GM18520 (cell line): ENCODE results near the gene CTPS1.
A peak's percentile ranks its signal among the peaks of the same experiment; 100 is the strongest.

Experiments
- ATAC-seq: cut with Tn5 transposase; IDR thresholded peaks from one replicate; pipeline ENCODE4 v1.9.1; 2021; ENCODE audit not compliant: unreplicated experiment

Gene CTPS1

DNA sequence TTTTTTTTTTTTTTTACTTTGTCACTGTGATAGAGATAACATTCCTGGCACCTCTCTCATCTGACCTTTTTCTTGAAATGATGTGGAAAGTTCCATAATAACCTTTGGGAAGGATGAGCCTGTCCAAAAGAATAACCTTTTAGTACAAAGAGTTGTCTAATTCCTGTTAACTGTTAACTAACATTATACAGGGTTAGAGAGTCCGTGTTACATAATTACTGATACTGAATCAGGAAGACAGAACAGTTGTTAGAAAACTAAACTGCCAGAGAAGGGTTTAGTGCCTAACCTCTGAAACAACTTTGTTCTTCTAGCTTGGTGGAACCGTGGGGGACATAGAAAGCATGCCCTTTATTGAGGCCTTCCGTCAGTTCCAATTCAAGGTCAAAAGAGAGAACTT is 8.8 kb downstream of the CTPS1 start:
- no peak for ATAC-seq

GRCh38 chr1:40989066-40989465 is 9.6 kb downstream of the CTPS1 start:
- no peak for ATAC-seq

DNA sequence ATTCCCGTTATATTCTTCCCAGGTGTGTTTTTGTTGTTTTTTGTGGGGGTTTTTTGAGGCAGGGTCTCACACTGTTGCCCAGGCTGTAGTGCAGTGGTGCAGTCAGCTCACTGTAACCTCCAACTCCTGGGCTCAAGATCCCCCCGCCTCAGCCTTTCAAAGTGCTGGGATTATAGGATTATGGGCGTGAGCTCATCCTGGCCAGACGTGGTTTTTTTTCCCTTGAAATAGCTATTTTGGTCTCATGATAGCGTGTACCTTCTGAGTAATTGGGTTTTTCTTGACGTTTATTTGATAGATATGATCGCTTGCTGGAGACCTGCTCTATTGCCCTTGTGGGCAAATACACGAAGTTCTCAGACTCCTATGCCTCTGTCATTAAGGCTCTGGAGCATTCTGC is 17.6 kb downstream of the CTPS1 start:
- ATAC-seq = no peak

DNA sequence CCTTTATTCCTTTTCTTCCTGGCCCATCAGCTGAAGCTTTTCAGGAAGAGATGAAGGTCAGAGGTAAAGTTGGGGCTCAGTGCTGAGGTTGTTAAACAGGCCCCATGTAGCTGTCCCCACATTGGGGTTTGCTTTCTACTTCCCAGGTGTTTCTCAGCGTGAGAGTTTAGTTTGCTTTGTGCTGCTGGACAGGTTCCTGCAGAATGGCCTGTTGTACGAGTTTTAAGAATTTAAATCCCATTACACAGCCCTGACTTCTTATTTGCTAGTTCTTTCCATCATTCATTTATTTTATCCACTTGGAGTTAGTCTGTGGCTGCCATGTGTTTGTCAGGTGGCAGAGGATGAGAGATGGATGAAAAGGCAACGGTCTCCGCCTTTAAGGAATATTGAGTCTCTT is 19.2 kb downstream of the CTPS1 start:
- ATAC-seq = no peak

DNA sequence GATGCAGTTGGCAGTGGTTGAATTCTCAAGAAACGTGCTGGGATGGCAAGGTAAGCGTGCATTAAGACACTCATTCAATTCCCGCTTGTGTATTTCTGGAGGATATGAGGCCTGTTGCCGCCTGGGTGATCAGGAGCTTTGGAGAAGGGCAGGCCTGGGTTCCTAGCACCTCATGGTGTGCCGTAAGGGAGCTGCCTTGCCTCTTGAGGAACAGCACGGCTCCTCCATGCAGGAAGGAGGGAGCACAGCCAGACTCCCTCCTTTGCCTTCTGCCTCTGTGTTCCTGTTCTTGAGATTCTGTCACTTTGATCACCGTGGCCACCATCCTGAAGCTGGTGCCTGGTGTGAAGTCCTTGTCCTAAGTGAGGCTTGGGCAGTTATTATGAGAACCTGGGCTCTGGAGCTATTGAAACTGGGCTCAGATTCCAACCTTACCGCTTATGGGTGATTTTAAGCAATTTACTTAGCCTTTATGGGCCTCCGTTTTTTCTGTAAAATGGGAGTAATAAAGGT is 23.7 kb downstream of the CTPS1 start:
- ATAC-seq = no peak

DNA sequence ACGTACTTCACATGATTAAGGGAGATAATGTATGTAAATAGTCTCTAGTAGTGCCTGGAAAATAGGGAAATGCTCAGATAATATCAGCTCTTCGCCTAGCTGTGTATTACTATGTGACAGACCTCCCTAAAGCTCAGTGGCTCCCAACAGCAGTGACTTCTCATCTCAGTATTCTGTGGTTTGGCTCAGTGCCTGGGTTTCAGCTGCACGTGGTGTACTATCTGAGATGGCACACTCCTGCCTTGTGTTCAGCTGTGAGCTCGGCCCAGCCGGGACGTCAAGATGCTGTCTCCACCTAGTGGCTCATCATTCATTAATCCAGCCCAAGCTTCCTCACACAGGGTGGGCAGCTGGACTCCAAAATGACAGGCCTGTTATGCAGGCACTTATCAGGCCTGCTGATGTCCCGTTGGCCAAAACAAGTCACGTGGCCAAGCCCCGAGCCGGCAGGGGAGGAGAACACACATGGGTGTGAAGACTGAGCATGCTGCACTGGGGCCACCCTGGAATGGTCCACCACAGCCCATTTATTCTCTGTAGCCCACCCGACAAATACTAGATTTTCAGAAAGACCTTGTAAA is 24.2 kb downstream of the CTPS1 start:
- ATAC-seq = peak; percentile 96

GRCh38 chr1:41005876-41006275 is 26.4 kb downstream of the CTPS1 start:
- ATAC-seq = no peak

DNA sequence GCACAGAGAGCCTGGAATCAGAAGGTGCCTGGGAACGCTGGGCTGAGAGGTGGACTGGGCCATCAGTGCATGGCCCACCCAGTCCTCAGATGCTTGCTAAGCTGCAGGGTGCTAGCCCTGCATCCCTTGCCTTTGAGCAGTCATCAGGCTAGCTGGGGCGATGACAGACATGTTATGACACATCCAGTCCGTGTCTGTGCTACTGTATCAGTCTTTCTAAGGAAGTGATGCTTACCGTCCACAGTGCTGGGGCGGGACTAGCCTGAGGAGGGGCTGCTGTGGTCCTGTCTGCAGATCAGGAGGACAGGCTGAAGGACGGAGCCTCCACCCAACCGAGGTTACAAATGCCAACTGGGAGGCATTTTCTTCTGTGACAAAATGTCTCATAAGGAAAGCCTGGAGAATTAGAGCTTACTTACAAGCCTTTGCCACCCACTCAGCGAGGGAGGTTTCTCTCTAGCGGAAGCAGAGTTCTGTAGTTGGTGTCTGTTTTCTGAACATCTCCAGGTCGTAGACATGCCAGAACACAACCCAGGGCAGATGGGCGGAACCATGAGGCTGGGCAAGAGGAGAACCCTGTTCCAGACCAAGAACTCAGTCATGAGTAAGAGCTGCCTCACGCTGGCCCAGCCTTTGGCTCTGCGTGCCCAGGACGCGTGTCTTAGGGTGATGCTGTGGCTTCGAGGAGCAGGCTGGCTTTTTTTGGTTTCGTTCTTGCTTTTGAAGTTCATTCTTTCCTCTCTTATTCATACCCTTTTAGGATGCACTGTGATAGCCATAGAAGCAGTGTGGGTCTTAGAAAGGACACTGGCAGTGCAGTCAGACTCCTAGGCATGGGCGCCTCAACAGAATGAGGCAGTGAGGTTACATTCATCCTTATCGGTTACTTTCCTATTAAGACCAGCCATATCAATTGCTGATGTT is 27.7 kb downstream of the CTPS1 start:
- ATAC-seq = no peak

GRCh38 chr1:41009466-41009865 is 30.0 kb downstream of the CTPS1 start:
- ATAC-seq = no peak

GRCh38 chr1:41010345-41010744 is 30.8 kb downstream of the CTPS1 start:
- ATAC-seq = no peak

DNA sequence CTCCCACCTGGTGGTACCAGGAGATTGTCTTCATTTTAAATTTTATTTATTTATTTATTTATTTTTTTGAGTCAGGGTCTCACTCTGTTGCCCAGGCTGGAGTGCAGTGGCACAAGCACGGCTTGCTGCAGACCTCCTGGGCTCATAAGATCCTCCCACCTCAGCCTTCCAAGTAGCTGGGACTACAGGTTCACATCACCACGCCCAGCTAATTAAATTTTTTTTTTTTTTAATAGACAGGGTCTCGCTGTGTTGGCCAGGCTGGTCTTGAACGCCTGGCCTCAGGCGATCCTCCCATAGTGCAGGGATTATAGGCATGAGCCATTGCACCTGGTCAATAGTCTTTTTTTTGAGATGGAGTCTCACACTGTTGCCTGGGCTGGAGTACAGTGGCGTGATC is 33.5 kb downstream of the CTPS1 start:
- no peak for ATAC-seq

- no peak for ATAC-seq
These were observed 34.3 kb downstream of the CTPS1 start for GRCh38 chr1:41013796-41014195.

GRCh38 chr1:41014871-41015270 is 35.4 kb downstream of the CTPS1 start:
- ATAC-seq = no peak

DNA sequence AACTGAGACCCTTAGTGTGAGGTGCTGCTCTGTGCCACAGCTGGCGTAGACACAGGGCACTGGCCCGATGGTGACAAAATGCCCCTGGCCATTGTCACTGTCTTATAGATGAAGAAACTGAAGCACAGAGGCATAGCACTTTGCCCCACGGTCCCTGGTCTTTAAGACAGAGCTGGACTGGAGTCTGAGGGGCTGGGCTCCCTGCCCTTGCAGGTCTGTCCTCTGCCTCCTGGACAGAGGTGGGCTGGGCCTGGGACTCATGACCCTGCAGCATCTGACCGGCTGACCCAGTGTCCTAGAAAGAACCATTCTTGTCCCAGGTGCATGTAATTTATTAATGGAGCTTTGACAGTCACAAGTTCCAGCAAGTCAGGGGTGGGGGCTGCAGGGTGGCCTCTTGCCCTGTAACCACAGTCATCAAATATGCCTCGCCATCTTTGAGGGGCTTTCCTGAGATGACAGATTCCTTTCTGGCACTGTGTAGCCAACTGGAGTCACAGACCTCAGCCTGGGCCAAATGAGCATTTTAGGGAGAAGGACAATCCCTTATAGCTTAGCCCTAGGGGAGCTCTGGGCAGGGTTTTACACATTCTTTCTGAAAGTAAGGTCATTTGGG is 35.9 kb downstream of the CTPS1 start:
- no peak for ATAC-seq

DNA sequence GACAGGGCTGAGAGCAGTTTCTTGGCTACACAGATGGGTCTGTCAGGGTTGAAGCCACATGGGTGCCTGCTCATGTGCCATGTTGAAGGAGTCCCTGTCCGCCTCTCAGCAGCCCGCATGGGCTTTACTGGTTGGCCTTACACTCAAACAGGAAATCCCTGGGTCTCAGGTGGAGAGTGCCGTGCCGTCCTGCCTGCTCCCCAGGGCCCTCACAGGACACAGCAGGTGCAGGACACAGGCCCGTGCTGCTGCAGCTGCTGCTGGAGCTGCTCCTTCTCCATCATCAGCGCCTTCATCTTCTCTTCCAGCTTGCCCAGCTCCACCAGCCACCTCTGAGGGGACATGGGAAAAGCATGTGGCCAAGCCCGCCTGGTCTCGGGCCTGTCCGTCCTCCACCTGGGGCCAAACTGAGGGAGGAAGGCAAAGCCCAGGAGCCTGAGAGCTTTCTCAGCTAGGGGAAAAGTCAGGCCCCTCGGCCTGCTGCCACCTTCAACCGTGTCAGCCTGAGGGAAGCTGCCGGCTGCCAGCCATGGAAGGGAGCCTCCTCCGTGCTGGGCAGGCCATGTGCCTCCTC is 36.5 kb downstream of the CTPS1 start:
- no peak for ATAC-seq

DNA sequence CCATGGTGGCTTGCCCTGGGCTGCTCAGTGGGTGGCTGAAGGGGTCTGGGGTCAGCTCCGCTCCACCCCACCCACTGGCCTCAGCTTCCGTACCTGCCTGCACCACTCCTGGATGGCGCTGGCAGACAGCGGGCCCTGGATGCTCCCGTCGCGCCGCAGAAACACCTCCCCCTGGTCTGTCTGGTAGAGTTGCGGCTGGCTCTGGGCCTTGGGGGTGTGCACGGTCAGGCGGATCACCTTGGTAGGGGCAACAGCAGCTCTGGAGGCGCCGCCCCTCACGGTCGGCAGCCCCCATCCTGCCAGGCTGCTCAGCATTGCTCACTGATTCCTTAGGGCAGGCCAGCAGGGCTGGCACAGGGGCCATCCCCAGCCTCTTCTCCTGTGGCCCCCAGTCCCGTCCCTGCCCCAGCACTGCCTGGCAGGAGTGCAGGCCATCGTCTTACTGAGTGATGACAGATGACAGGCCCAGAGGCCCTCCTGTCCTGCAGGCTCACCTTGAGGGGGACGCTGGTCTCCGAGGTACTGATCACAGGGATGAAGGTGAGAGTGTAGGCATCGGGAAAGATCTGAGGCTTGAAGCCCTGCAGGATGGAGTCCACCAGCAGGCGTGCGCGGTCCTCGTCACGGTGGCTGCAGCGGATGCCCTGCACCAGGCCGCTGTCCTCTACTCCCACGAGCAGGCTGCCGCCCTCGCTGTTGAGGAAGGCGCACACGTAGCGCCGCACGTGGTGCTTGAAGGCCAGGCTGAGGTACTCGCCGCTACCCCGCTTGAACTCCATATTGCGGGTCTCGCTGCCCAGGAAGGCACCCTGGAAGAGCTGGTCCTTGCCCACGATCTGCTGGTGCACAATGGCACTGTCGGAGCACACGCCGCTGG is 37.9 kb downstream of the CTPS1 start:
- no peak for ATAC-seq

DNA sequence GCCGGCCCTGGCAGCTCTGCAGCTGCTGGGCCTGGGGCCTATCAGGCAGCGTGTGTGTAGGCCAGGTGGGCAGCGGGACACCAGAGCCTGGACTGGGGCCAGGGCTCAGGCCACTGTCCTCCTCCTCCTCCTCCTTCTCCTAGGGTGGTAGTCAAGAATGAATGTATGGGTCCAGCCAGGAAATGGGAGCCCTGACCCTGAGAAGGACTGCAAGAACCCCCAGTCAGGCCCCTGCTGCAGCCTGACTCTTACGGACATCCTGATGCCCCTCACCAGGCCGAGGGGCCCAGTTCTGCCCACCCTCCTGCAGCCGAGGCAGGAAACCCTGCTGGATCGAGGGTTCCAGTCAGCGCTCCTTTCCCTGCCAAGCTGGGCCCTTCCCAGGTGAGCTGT is 38.5 kb downstream of the CTPS1 start:
- ATAC-seq = no peak

DNA sequence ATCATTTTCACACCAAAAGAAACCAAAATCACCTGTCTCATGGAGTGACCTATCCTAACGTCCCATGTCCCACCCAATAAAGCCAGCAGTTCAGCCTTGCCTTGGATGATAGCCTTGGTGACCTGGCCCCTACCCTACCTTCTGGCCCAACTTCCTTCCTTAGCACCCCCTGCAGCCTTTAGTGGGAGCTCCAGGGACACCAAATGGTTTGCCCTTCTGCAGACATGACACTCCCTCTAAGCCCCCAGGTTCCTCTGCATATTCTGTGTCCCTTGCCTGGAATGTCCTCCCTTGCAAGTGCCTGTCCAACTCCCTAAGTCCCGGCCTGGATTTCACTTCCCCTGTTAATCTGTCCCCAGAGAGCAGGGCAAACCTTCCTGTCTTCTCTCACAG is 39.9 kb downstream of the CTPS1 start:
- no peak for ATAC-seq

- no peak for ATAC-seq
These were observed 40.6 kb downstream of the CTPS1 start for GRCh38 chr1:41020109-41020576.

- ATAC-seq = no peak
These were observed 41.2 kb downstream of the CTPS1 start for GRCh38 chr1:41020654-41021053.
